ENCODE data around the gene TCP10L. TPM values are rescaled to one million over a fixed set of nuclear protein-coding genes. Genes with fewer than 3 reads are reported as not detected.
A peak's percentile ranks its signal among the peaks of the same experiment; 100 is the strongest.

Gene TCP10L
- total and polyA plus RNA-seq, 2 of the 13 experiments (the other 11 are each of a cell fraction or from before 2014, with no cell fraction given) = 0.90 to 2.4 TPM

GRCh38 chr21:32612075-32612998 is 27.0 kb upstream of the TCP10L start, which contains the start of gene CFAP298:
Gene CFAP298 (minus strand): TSS chr21:32612377. CDS start chr21:32612243, 134 bp downstream.
- peak within 1 kb of the TSS; percentile 74 for H3K4me2 ChIP-seq (ENCODE audit: low read depth, low read length)
- DNase-seq (ENCODE audit: low spot score) (peak; percentile 85), ATAC-seq (peak; percentile 94), FAIRE-seq (peak; percentile 81)
- POLR2A ChIA-PET = interaction anchor here (0.8 to 2.6 kb wide), 9 partner anchors 12 to 282 kb away, joined by 3 to 22 read pairs (median 5); partner anchors contain the start of genes SYNJ1 and URB1
- peaks cover 18% of the 10 kb centered on the region for H3K79me2 ChIP-seq (ENCODE audit: insufficient read depth, low read length)
- no TSS peak for BruUV-seq (replicated peaks)
- intact Hi-C loops (cut with micrococcal nuclease; ENCODE audit: unreplicated experiment) (no loop called here), in situ Hi-C loops (cut with HindIII; ENCODE audit: extremely low pct_ligation_motif_present, low pct_unique_long_range_greater_than_20kb) (no loop called here)
- H3K4me1 ChIP-seq (ENCODE audit: insufficient read depth, low read length) = peaks cover 14% of the 10 kb centered on the region
- CTCF ChIA-PET (ENCODE audit: low intra/inter-chr PET ratio, low total read pairs) = no interaction called here
- WGBS (ENCODE audit: low lambda C conversion rate) = under 1% methylated on average over 41 of the region's 81 CpGs
- peak within 1 kb of the TSS; percentile 69 to 90 (median 88) for H3K4me3 ChIP-seq (replicated peaks in 1 of 3; ENCODE audit: insufficient read depth in 1 of 3, low read depth in 2 of 3, low read length in 3 of 3)
- H4K20me1 ChIP-seq (ENCODE audit: insufficient read depth, low read length) = 0 out of 2 replicates have a peak, but pooled peaks cover 4% of the 10 kb centered on the region
- H3K9ac ChIP-seq (ENCODE audit: insufficient read depth, low read depth, low read length) = peak within 1 kb of the TSS; percentile 95
- no peaks in the 10 kb centered on the region for H3K9me3 ChIP-seq (ENCODE audit: low read length)
- H3K27ac ChIP-seq (ENCODE audit: extremely low read length, insufficient read depth, low read length) = peak within 1 kb of the TSS; percentile 96
- H3K27me3 ChIP-seq (ENCODE audit: control insufficient read depth in 1 of 2, insufficient read depth in 2 of 2, low read length in 2 of 2) = no peaks in the 10 kb centered on the region; a peak in 1 of 5 replicates
- peak within 1 kb of the TSS; percentile 88 for H2AFZ ChIP-seq (ENCODE audit: low read length)
- H3K36me3 ChIP-seq (replicated peaks in 1 of 2; ENCODE audit: control insufficient read depth in 1 of 2, insufficient read depth in 2 of 2, low read length in 2 of 2) = peaks cover 1 to 18% of the 10 kb centered on the region in 2 experiments; a peak in 3 of 5 replicates
- no peak for TF ChIP-seq ZFP82 (CRISPR knock-in tag; IDR thresholded peaks at IDR 0.05; ENCODE audit: borderline replicate concordance)
- TF ChIP-seq ZNF496 (CRISPR knock-in tag; IDR thresholded peaks at IDR 0.05; ENCODE audit: insufficient replicate concordance) = no peak
- TF ChIP-seq ZNF704 (CRISPR knock-in tag; IDR thresholded peaks at IDR 0.05; ENCODE audit: borderline replicate concordance) = peak; percentile 20; the same call in 1 of the 2 replicates
- no peak for TF ChIP-seq EEA1 (CRISPR knock-in tag; IDR thresholded peaks at IDR 0.05; ENCODE audit: borderline replicate concordance)
- TF ChIP-seq EED (CRISPR knock-in tag; IDR thresholded peaks at IDR 0.05) = no peak; the same call in 1 of the 2 replicates
- no peak for TF ChIP-seq SNAPC5 (CRISPR knock-in tag; IDR thresholded peaks at IDR 0.05; ENCODE audit: borderline replicate concordance)
- no peak for TF ChIP-seq KLF9 (CRISPR knock-in tag; IDR thresholded peaks at IDR 0.05; ENCODE audit: low read depth)
- no peak for TF ChIP-seq ZBTB33 (CRISPR knock-in tag; IDR thresholded peaks at IDR 0.05)
- 0 out of 2 replicates have a peak, but pooled peaks have one; percentile 19 for TF ChIP-seq ZNF614 (CRISPR knock-in tag; IDR thresholded peaks at IDR 0.05; ENCODE audit: borderline replicate concordance)
- peak; percentile 28; the same call in 1 of the 2 replicates for TF ChIP-seq KDM1A (CRISPR knock-in tag; IDR thresholded peaks at IDR 0.05)
- peak; percentile 12 for TF ChIP-seq ZNF12 (CRISPR knock-in tag; IDR thresholded peaks at IDR 0.05)
- no peak for TF ChIP-seq ZNF619 (CRISPR knock-in tag; IDR thresholded peaks at IDR 0.05)
- no peak for TF ChIP-seq MEF2D (CRISPR knock-in tag; IDR thresholded peaks at IDR 0.05)
- no peak for TF ChIP-seq ZFP36L1 (CRISPR knock-in tag; IDR thresholded peaks at IDR 0.05)
- TF ChIP-seq ZXDC (CRISPR knock-in tag; IDR thresholded peaks at IDR 0.05) = 0 out of 2 replicates have a peak, but pooled peaks have one; percentile 32
- peak; percentile 36; the same call in 1 of the 2 replicates for TF ChIP-seq FOXA3 (CRISPR knock-in tag; IDR thresholded peaks at IDR 0.05)
- TF ChIP-seq ZC3H4 (CRISPR knock-in tag; IDR thresholded peaks at IDR 0.05; ENCODE audit: borderline replicate concordance) = no peak

Data from HepG2 (cell line).